Measurements from ENCODE around the gene TOMT.

Gene TOMT

GRCh38 chr11:72085621-72086351 is 19.9 kb upstream of the TOMT start:
- DNase-seq (ENCODE audit: extremely low read depth in 1 of 2, low read depth in 1 of 2): no peak

- no peak for DNase-seq (ENCODE audit: extremely low read depth in 1 of 2, low read depth in 1 of 2)
Observed at GRCh38 chr11:72088076-72088808, 17.5 kb upstream of the TOMT start.

GRCh38 chr11:72091292-72091691 is 14.4 kb upstream of the TOMT start:
- DNase-seq (ENCODE audit: extremely low read depth in 1 of 2, low read depth in 1 of 2): no peak

- DNase-seq (ENCODE audit: extremely low read depth in 1 of 2, low read depth in 1 of 2): no peak
Observed at GRCh38 chr11:72098741-72099140, 7.0 kb upstream of the TOMT start.

GRCh38 chr11:72100009-72100408 is 5.7 kb upstream of the TOMT start:
- DNase-seq (ENCODE audit: extremely low read depth in 1 of 2, low read depth in 1 of 2): no peak

- no peak for DNase-seq (ENCODE audit: extremely low read depth in 1 of 2, low read depth in 1 of 2)
Observed at GRCh38 chr11:72100462-72100861, 5.3 kb upstream of the TOMT start.

- DNase-seq (ENCODE audit: extremely low read depth in 1 of 2, low read depth in 1 of 2): no peak
Observed at GRCh38 chr11:72102162-72102561, 3.6 kb upstream of the TOMT start.

GRCh38 chr11:72102631-72102945 is 3.1 kb upstream of the TOMT start:
- DNase-seq (ENCODE audit: extremely low read depth in 1 of 2, low read depth in 1 of 2): no peak

- DNase-seq (ENCODE audit: extremely low read depth in 1 of 2, low read depth in 1 of 2): peak; percentile 96 to 99
Observed at GRCh38 chr11:72102946-72103753, 2.6 kb upstream of the TOMT start, which contains the start of gene LAMTOR1. Gene LAMTOR1 (minus strand): TSS chr11:72103297. CDS start chr11:72103224, 73 bp downstream.

GRCh38 chr11:72103754-72104167 is 2.0 kb upstream of the TOMT start:
- DNase-seq (ENCODE audit: extremely low read depth in 1 of 2, low read depth in 1 of 2): no peak

GRCh38 chr11:72111300-72112142 is 5.8 kb downstream of the TOMT start:
- DNase-seq (ENCODE audit: extremely low read depth in 1 of 2, low read depth in 1 of 2): no peak

GRCh38 chr11:72112143-72112977 is 6.6 kb downstream of the TOMT start, which contains the start of gene ANAPC15:
Gene ANAPC15 (minus strand): TSS chr11:72112695. CDS start chr11:72111276, 1,419 bp downstream.
- peak; percentile 90 to 100 for DNase-seq (ENCODE audit: extremely low read depth in 1 of 2, low read depth in 1 of 2)

- no peak for DNase-seq (ENCODE audit: extremely low read depth in 1 of 2, low read depth in 1 of 2)
Observed at GRCh38 chr11:72112978-72113808, 7.5 kb downstream of the TOMT start.

- no peak for DNase-seq (ENCODE audit: extremely low read depth in 1 of 2, low read depth in 1 of 2)
Observed at GRCh38 chr11:72114570-72114969, 8.8 kb downstream of the TOMT start.

- no peak for DNase-seq (ENCODE audit: extremely low read depth in 1 of 2, low read depth in 1 of 2)
Observed at GRCh38 chr11:72116019-72116755, 10.5 kb downstream of the TOMT start.

- DNase-seq (ENCODE audit: extremely low read depth in 1 of 2, low read depth in 1 of 2): no peak
Observed at GRCh38 chr11:72119198-72119597, 13.5 kb downstream of the TOMT start.

GRCh38 chr11:72120930-72121329 is 15.2 kb downstream of the TOMT start:
- DNase-seq (ENCODE audit: extremely low read depth in 1 of 2, low read depth in 1 of 2): no peak

- no peak for DNase-seq (ENCODE audit: extremely low read depth in 1 of 2, low read depth in 1 of 2)
Observed at GRCh38 chr11:72122607-72123006, 16.9 kb downstream of the TOMT start.
